Measurements from ENCODE around the gene ADGRG1.
"Not testable (repeated sequence)": the region's sequence is repeated elsewhere in the genome, so short reads cannot be mapped to it uniquely, and the experiment has no call there.

The ADGRG1 gene

DNA sequence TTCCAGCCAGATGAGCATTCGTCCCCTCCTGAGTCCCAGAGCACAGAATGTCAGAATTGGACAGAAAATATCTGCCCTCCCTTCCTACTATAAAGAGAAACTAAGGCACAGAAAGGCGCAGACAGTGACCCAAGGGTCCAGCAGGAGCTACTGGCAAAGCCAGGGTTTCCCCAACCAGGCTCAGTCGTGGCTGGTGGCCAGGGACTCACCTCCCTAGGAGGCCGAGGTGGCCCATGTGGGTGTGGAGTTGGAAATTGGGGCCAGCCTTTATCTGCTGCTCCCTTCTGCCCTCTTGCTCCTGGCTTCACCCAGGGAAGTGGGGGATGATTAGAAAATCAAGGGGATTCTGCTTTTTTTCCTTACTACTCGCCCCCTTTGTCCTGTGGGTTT lies 67.2 kb downstream of the ADGRG1 start:
- no peak for DNase-seq (ENCODE audit: extremely low read depth in 1 of 2, low read depth in 1 of 2)

GRCh38 chr16:57696240-57696639 lies 67.8 kb downstream of the ADGRG1 start:
- DNase-seq (ENCODE audit: extremely low read depth in 1 of 2, low read depth in 1 of 2): no peak

- no peak for DNase-seq (ENCODE audit: extremely low read depth in 1 of 2, low read depth in 1 of 2)
Measured at GRCh38 chr16:57697896-57698537, 69.6 kb downstream of the ADGRG1 start.

GRCh38 chr16:57698812-57699405 lies 70.5 kb downstream of the ADGRG1 start:
- no peak for DNase-seq (ENCODE audit: extremely low read depth in 1 of 2, low read depth in 1 of 2)

- no peak for DNase-seq (ENCODE audit: extremely low read depth in 1 of 2, low read depth in 1 of 2)
Measured at GRCh38 chr16:57699481-57699880, 71.1 kb downstream of the ADGRG1 start.

- no peak for DNase-seq (ENCODE audit: extremely low read depth in 1 of 2, low read depth in 1 of 2)
Measured at GRCh38 chr16:57699899-57700298, 71.5 kb downstream of the ADGRG1 start.

DNA sequence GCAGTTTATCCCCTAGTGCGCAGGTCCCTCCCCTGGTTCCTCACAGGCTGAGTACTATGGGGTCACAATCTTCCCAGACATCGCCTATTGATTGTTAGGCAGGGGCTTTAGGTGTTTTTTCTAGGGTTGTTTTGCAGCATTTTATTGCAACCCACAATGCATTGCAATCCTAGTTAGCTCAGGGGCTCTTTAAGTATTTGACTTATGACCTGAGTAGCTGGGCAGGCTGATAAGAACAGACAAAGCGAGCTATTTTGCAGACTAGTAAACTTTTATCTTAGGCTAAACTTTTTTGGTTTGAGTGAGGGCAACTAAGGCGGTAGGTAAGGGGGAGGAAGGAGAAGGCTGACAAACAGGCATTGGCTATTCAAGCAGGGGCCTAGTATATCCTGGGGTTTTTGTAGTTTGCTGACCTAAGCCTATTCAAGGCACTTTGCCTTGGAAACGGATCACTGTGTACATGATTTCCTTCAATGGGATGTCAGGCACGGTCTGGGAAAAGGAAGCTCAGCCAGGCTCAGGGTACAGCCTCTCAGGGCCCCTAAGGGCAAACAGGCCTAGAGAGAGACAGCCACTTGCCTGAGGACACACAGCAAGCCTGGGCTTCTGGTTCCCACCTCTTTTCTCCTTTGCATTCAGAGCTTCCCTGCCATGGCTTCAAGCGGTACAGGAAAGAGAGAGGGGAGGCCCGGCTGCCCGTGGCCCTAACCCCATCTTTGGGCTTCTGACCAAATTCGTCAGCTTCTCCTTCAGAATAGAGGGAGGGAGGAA lies 72.5 kb downstream of the ADGRG1 start:
- DNase-seq (ENCODE audit: extremely low read depth in 1 of 2, low read depth in 1 of 2): no peak

DNA sequence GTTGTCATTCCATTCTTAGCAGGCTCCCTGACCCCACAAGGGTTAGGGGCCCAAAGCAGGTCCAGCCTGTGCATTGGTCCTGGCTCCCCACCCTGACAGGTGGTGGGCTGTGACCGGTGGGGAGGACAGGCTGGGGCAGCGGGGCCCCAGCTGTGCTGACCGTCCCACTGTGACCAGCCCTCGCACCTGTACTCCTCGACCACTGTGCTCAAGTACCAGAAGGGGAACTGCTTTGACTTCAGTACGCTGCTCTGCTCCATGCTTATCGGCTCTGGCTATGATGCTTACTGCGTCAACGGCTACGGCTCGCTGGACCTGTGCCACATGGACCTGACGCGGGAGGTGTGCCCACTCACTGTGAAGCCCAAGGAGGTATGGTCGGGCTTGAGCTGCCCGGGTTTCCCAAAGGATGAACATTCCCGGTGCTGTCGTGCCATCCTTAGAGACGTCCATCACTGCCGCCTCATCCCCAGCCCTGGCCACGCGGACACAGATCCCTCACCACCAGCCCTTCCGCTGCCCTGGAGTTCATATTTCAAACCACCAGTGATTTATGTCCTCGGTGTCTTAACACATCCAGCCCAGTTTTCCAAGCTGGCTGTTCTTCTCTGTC lies 73.4 kb downstream of the ADGRG1 start:
- no peak for DNase-seq (ENCODE audit: extremely low read depth in 1 of 2, low read depth in 1 of 2)

- no peak for DNase-seq (ENCODE audit: extremely low read depth in 1 of 2, low read depth in 1 of 2)
Measured at GRCh38 chr16:57703416-57704010, 75.1 kb downstream of the ADGRG1 start.

- DNase-seq (ENCODE audit: extremely low read depth in 1 of 2, low read depth in 1 of 2): no peak
Measured at GRCh38 chr16:57704011-57704904, 75.8 kb downstream of the ADGRG1 start.

DNA sequence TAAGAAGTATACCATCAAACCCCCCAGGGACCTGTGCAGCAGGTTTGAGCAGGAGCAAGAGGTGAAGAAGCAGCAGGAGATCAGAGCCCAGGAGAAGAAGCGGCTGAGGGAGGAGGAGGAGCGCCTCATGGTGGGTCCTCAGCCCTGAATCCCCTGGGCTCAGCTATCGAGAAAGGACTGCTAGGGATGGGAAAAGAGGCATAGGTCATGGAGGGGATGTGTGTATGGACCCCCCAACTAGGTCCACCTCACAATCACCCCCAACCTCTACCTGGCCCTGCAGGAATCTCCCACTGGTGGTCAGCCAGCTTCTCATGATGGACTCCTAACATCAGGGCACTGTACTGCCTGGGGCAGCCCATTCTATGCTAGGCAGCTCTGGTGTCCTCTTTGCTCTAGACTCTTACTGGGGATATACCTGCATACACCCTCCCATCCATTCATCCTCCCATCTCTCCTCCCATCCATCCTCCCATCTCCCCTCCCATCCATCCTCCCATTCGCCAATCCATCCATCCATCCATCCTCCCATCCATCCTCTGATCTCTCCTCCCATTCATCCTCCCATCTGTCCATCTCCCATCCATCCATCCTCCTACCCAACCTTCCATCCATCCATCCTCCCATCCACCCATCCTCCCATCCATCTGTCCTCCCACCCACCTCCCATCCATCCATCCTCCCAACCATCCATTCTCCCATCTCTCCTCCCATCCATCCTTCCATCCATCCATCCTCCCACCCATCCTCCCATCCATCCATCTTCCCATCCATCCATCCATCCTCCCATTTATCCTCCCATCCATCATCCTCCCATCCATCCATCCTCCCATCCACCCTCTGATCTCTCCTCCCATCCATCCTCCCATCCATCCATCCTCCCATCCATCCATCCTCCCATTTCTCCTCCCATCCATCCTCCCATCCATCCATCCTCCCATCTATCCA lies 76.7 kb downstream of the ADGRG1 start:
- no peak for DNase-seq (ENCODE audit: extremely low read depth in 1 of 2, low read depth in 1 of 2)

GRCh38 chr16:57706717-57707116 lies 78.3 kb downstream of the ADGRG1 start:
- DNase-seq (ENCODE audit: extremely low read depth in 1 of 2, low read depth in 1 of 2): no peak

DNA sequence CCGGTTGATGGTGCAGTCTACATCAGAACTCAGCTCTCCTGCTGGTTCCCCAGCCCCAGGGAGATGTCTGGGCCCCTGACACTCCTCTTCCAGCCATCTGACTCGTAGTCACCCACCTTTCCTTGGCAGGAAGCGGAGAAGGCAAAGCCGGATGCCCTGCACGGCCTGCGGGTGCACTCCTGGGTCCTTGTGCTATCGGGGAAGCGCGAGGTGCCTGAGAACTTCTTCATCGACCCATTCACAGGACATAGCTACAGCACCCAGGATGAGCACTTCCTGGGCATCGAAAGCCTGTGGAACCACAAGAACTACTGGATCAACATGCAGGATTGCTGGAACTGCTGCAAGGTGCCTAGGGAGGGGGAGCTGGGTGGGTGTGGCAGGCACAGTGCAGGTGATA lies 78.9 kb downstream of the ADGRG1 start:
- no peak for DNase-seq (ENCODE audit: extremely low read depth in 1 of 2, low read depth in 1 of 2)

DNA sequence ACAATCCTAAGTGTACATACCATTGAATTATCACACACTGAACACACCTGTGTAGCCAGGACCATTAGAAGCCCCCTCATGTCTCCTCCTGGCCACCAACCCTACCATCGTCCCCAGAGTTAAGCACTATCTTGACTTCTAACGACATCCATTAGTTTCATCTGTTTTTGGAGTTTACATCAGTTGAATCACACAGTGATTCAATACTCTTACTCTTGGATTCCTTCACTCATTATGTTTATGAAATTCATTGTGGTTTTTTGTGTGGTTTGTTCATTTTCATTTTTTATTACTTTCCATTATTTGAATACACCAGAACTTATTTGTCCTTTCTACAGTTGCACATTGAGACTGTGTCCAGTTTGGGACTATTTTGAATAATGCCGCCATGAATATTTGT lies 79.7 kb downstream of the ADGRG1 start:
- DNase-seq (ENCODE audit: extremely low read depth in 1 of 2, low read depth in 1 of 2): no peak

DNA sequence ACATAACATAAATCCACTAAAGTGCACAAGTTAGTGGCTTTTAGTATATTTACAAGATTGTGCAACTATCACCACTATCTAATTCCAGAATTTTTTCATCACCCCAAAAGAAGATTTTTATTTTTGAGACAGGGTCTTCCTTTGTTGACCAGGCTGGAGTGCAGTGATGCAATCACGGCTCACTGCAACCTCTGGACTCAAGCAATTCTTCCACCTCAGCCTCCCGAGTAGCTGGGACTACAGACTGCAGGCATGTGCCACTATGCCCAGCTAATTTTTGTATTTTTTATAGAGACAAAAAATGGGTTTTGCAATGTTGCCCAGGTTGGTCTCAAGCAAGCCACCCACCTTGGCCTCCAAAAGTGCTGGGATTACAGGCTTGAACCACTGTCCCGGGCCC lies 81.2 kb downstream of the ADGRG1 start:
- no peak for DNase-seq (ENCODE audit: extremely low read depth in 1 of 2, low read depth in 1 of 2)

DNA sequence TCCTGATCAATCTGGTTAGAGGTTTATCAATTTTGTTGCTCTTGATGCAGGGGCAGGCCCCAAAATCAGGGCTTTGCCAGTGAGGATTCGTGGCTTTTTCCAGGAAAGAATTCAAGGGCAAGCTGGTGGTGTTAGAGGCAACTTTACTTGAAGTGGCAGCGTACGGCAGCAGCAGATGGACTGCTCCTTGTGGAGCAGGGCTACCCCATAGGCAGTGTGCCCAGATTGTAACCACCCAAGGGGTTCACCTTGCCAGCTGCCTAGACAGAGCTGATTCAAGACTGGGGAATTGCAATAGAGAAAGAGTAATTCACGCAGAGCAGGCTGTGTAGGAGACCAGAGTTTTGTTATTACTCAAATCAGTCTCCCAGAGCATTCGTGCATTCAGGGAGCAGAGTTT lies 82.9 kb downstream of the ADGRG1 start:
- DNase-seq (ENCODE audit: extremely low read depth in 1 of 2, low read depth in 1 of 2): no peak

DNA sequence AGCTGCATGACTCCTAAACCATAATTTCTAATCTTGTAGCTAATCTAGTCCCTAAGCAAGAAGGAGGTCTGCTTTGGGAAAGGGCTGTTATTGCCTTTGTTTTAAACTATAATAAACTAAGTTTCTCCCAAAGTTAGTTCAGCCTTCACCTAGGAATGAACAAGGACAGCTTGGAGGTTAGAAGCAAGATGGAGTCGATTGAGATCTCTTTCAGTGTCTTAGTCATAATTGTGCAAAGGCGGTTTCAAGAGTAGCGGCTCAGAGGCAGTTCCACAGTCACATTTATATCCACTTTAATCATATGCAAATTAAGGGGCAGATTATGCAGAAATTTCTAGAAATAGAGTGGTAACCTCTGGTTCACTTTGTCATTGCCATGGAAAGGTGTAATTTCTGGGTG lies 83.6 kb downstream of the ADGRG1 start:
- no peak for DNase-seq (ENCODE audit: extremely low read depth in 1 of 2, low read depth in 1 of 2)

- DNase-seq (ENCODE audit: extremely low read depth in 1 of 2, low read depth in 1 of 2): not testable (repeated sequence)
Measured at GRCh38 chr16:57712569-57712968, 84.1 kb downstream of the ADGRG1 start.

- no peak for DNase-seq (ENCODE audit: extremely low read depth in 1 of 2, low read depth in 1 of 2)
Measured at GRCh38 chr16:57713596-57713995, 85.2 kb downstream of the ADGRG1 start.
